ENCODE measurements around the gene SZT2.
A peak's percentile ranks its signal among the peaks of the same experiment; 100 is the strongest.

SZT2 gene

GRCh38 chr1:43389326-43390313, at the start of gene SZT2, which contains the start of gene MED8:
SZT2 (plus strand) TSS chr1:43389899; CDS start chr1:43389969, 70 bp downstream.
MED8 (minus strand) TSS chr1:43389800; CDS start chr1:43389764, 36 bp downstream.
- peak within 1 kb of the TSS; percentile 90 to 94 for H3K4me3 ChIP-seq (replicated peaks in 1 of 2; ENCODE audit: low read depth in 2 of 2, low read length in 2 of 2)
- DNase-seq (ENCODE audit: low read depth in 2 of 2): peak; percentile 95
- TF ChIP-seq CTCF (IDR thresholded peaks at IDR 0.05; ENCODE audit: low read depth, low read length): no peak

- H3K4me3 ChIP-seq (replicated peaks in 1 of 2; ENCODE audit: low read depth in 2 of 2, low read length in 2 of 2): no peak overlapping the region
- DNase-seq (ENCODE audit: low read depth in 2 of 2): no peak
- no peak for TF ChIP-seq CTCF (IDR thresholded peaks at IDR 0.05; ENCODE audit: low read depth, low read length)
These were observed 49.1 kb upstream of the SZT2 start for GRCh38 chr1:43340559-43340958.

GRCh38 chr1:43344267-43344850, 45.3 kb upstream of the SZT2 start:
- H3K4me3 ChIP-seq (replicated peaks in 1 of 2; ENCODE audit: low read depth in 2 of 2, low read length in 2 of 2): no peak overlapping the region
- peak in 1 of 2 donors; percentile 26 for DNase-seq (ENCODE audit: low read depth in 2 of 2)
- no peak for TF ChIP-seq CTCF (IDR thresholded peaks at IDR 0.05; ENCODE audit: low read depth, low read length)

GRCh38 chr1:43345120-43345519, 44.6 kb upstream of the SZT2 start:
- no peak for TF ChIP-seq CTCF (IDR thresholded peaks at IDR 0.05; ENCODE audit: low read depth, low read length)
- DNase-seq (ENCODE audit: low read depth in 2 of 2): peak in 1 of 2 donors; percentile 20

GRCh38 chr1:43346636-43347035, 43.1 kb upstream of the SZT2 start:
- TF ChIP-seq CTCF (IDR thresholded peaks at IDR 0.05; ENCODE audit: low read depth, low read length): no peak
- no peak overlapping the region for H3K4me3 ChIP-seq (replicated peaks in 1 of 2; ENCODE audit: low read depth in 2 of 2, low read length in 2 of 2)
- no peak for DNase-seq (ENCODE audit: low read depth in 2 of 2)

More at GRCh38 chr1:43345120-43345519, 44.6 kb upstream of the SZT2 start:
- H3K4me3 ChIP-seq (replicated peaks in 1 of 2; ENCODE audit: low read depth in 2 of 2, low read length in 2 of 2): no peak overlapping the region

GRCh38 chr1:43348343-43348808, 41.3 kb upstream of the SZT2 start:
- DNase-seq (ENCODE audit: low read depth in 2 of 2): peak in 1 of 2 donors; percentile 15
- peak overlapping the region; percentile 45 to 54 for H3K4me3 ChIP-seq (replicated peaks in 1 of 2; ENCODE audit: low read depth in 2 of 2, low read length in 2 of 2)
- TF ChIP-seq CTCF (IDR thresholded peaks at IDR 0.05; ENCODE audit: low read depth, low read length): no peak
